Measurements from ENCODE around the gene EMP2.
"Not testable (repeated sequence)": the region's sequence is repeated elsewhere in the genome, so short reads cannot be mapped to it uniquely, and the experiment has no call there.

Gene EMP2

DNA sequence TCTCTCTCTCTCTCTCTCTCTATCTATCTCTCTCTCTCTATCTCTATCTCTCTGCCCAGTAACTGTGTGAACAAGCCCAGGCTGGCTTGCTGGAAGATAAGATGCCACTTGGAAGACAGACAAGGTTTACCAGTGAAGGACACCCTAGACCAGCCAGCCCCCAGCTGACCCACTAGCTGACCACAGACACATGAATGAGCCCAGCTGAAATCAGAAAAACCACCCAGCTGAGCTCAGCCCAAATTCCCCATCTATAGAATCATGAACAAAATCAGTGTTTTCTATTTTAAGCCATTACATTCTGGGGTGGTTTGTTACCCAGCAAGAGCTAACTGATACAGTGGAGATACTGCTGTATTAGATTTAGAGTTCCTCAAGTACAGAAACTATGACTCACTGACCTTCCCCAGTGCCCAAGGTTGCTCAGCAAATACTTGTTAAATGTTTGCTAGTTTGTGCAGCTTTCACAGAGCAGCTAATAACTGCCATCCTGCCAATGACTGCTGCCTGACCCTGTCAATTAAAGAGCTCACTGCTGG is 18.0 kb downstream of the EMP2 start:
- no peak for TF ChIP-seq TCF4 (CRISPR knock-in tag; IDR thresholded peaks at IDR 0.05; ENCODE audit: borderline replicate concordance)
- TF ChIP-seq ZNF8 (CRISPR knock-in tag; IDR thresholded peaks at IDR 0.05): no peak
- TF ChIP-seq BACH2 (CRISPR knock-in tag; IDR thresholded peaks at IDR 0.05; ENCODE audit: borderline replicate concordance): no peak
- no peak for TF ChIP-seq OSR1 (CRISPR knock-in tag; IDR thresholded peaks at IDR 0.05)
- no peak for TF ChIP-seq GLIS3 (CRISPR knock-in tag; IDR thresholded peaks at IDR 0.05)
- TF ChIP-seq SNAI2 (CRISPR knock-in tag; IDR thresholded peaks at IDR 0.05): no peak
- no peak for TF ChIP-seq ARNTL (CRISPR knock-in tag; IDR thresholded peaks at IDR 0.05; ENCODE audit: borderline replicate concordance, low read depth)
- TF ChIP-seq, protein P1, sequence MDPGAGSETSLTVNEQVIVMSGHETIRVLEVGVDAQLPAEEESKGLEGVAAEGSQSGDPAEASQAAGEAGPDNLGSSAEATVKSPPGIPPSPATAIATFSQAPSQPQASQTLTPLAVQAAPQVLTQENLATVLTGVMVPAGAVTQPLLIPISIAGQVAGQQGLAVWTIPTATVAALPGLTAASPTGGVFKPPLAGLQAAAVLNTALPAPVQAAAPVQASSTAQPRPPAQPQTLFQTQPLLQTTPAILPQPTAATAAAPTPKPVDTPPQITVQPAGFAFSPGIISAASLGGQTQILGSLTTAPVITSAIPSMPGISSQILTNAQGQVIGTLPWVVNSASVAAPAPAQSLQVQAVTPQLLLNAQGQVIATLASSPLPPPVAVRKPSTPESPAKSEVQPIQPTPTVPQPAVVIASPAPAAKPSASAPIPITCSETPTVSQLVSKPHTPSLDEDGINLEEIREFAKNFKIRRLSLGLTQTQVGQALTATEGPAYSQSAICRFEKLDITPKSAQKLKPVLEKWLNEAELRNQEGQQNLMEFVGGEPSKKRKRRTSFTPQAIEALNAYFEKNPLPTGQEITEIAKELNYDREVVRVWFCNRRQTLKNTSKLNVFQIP (CRISPR knock-in tag; IDR thresholded peaks at IDR 0.05; ENCODE audit: borderline replicate concordance, low read depth): no peak
- no peak for TF ChIP-seq CSDC2 (CRISPR knock-in tag; IDR thresholded peaks at IDR 0.05)
- TF ChIP-seq, protein P2, sequence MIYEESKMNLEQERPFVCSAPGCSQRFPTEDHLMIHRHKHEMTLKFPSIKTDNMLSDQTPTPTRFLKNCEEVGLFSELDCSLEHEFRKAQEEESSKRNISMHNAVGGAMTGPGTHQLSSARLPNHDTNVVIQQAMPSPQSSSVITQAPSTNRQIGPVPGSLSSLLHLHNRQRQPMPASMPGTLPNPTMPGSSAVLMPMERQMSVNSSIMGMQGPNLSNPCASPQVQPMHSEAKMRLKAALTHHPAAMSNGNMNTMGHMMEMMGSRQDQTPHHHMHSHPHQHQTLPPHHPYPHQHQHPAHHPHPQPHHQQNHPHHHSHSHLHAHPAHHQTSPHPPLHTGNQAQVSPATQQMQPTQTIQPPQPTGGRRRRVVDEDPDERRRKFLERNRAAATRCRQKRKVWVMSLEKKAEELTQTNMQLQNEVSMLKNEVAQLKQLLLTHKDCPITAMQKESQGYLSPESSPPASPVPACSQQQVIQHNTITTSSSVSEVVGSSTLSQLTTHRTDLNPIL (CRISPR knock-in tag; IDR thresholded peaks at IDR 0.05; ENCODE audit: low read depth): no peak
- no peak for TF ChIP-seq ZNF565 (CRISPR knock-in tag; conservative IDR thresholded peaks at IDR 0.05; ENCODE audit: low read depth)
- TF ChIP-seq PPARA (CRISPR knock-in tag; IDR thresholded peaks at IDR 0.05; ENCODE audit: borderline replicate concordance): no peak
- TF ChIP-seq ISL1 (CRISPR knock-in tag; IDR thresholded peaks at IDR 0.05): no peak
- ATAC-seq: no peak

DNA sequence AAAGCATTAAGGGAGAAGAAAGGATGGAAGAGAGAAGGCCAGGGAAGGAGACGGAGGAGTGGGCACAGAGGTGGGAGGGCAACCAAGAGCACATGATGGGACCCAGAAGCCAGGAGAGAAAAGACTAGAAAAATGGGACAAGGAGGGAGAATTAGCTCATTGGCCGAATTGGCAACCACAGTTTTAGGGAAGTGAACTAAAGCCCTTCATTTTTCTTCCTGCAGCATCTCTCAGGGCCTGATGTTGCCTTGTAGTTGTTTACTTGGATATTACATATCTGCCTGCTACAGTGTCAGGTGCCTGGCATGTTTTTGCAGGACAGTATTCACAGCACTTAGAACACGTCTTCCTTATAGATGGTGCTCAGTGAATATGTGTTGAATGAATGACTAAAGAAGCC is 19.0 kb downstream of the EMP2 start:
- no peak for TF ChIP-seq ZFP3 (CRISPR knock-in tag; IDR thresholded peaks at IDR 0.05)
- no peak for TF ChIP-seq CSDC2 (CRISPR knock-in tag; IDR thresholded peaks at IDR 0.05)
- TF ChIP-seq BACH2 (CRISPR knock-in tag; IDR thresholded peaks at IDR 0.05; ENCODE audit: borderline replicate concordance): no peak
- TF ChIP-seq OSR1 (CRISPR knock-in tag; IDR thresholded peaks at IDR 0.05): no peak
- TF ChIP-seq ISL1 (CRISPR knock-in tag; IDR thresholded peaks at IDR 0.05): no peak
- TF ChIP-seq ZNF565 (CRISPR knock-in tag; conservative IDR thresholded peaks at IDR 0.05; ENCODE audit: low read depth): no peak
- no peak for ATAC-seq

DNA sequence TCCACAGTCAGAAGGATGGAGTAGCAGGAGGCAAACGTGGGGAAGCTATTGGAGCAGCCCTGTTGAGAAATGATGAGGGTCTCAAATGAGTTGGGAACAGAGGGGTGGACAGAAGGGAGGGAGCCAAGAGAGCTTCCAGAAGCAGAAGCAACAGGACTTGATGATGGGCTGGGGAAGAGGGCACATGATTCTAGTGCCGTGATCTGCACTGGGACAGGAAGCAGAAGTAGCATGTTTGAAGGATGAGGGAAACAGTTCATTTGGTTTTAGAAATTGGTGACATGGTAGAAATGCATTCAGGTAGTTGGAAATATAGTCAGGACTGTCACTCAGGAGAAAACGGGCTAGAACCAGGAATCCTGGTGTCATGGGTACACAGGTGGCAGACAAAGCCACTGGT is 19.4 kb downstream of the EMP2 start:
- TF ChIP-seq RARB (CRISPR knock-in tag; IDR thresholded peaks at IDR 0.05): no peak
- no peak for TF ChIP-seq ZFP30 (CRISPR knock-in tag; IDR thresholded peaks at IDR 0.05)
- TF ChIP-seq ISL1 (CRISPR knock-in tag; IDR thresholded peaks at IDR 0.05): no peak
- TF ChIP-seq, protein P3, sequence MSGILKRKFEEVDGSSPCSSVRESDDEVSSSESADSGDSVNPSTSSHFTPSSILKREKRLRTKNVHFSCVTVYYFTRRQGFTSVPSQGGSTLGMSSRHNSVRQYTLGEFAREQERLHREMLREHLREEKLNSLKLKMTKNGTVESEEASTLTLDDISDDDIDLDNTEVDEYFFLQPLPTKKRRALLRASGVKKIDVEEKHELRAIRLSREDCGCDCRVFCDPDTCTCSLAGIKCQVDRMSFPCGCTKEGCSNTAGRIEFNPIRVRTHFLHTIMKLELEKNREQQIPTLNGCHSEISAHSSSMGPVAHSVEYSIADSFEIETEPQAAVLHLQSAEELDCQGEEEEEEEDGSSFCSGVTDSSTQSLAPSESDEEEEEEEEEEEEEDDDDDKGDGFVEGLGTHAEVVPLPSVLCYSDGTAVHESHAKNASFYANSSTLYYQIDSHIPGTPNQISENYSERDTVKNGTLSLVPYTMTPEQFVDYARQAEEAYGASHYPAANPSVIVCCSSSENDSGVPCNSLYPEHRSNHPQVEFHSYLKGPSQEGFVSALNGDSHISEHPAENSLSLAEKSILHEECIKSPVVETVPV (CRISPR knock-in tag; IDR thresholded peaks at IDR 0.05): no peak
- TF ChIP-seq BACH2 (CRISPR knock-in tag; IDR thresholded peaks at IDR 0.05; ENCODE audit: borderline replicate concordance): no peak
- TF ChIP-seq, protein P4, sequence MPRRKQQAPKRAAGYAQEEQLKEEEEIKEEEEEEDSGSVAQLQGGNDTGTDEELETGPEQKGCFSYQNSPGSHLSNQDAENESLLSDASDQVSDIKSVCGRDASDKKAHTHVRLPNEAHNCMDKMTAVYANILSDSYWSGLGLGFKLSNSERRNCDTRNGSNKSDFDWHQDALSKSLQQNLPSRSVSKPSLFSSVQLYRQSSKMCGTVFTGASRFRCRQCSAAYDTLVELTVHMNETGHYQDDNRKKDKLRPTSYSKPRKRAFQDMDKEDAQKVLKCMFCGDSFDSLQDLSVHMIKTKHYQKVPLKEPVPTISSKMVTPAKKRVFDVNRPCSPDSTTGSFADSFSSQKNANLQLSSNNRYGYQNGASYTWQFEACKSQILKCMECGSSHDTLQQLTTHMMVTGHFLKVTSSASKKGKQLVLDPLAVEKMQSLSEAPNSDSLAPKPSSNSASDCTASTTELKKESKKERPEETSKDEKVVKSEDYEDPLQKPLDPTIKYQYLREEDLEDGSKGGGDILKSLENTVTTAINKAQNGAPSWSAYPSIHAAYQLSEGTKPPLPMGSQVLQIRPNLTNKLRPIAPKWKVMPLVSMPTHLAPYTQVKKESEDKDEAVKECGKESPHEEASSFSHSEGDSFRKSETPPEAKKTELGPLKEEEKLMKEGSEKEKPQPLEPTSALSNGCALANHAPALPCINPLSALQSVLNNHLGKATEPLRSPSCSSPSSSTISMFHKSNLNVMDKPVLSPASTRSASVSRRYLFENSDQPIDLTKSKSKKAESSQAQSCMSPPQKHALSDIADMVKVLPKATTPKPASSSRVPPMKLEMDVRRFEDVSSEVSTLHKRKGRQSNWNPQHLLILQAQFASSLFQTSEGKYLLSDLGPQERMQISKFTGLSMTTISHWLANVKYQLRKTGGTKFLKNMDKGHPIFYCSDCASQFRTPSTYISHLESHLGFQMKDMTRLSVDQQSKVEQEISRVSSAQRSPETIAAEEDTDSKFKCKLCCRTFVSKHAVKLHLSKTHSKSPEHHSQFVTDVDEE (CRISPR knock-in tag; IDR thresholded peaks at IDR 0.05): no peak
- TF ChIP-seq TOX (CRISPR knock-in tag; IDR thresholded peaks at IDR 0.05; ENCODE audit: borderline replicate concordance): no peak
- TF ChIP-seq ESRRG (CRISPR knock-in tag; IDR thresholded peaks at IDR 0.05): no peak
- ATAC-seq: no peak

DNA sequence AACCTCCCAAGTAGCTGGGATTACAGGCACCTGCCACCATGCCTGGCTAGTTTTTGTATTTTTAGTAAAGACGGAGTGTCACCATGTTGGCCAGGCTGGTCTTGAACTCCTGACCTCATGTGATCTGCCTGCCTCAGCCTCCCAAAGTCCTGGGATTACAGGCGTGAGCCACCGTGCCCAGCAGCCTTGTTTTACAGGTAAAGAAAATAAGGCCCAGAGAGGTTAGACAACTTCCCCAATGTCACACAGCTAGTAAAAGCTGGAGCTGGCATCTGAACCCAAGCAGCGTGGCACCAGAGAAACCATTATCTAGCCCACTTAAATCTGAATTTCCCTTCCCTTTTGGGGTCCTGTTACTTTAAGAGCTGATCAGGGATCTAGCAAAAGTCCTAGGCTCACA is 20.6 kb downstream of the EMP2 start:
- ATAC-seq: not testable (repeated sequence)

Measured in SK-N-SH treated with all-trans-retinoic acid at 6 μM for 48 hours (cell line).